Adrenal gland (tissue), 12 donors: ENCODE results near the gene ERC2. TPM values are rescaled to one million over a fixed set of nuclear protein-coding genes. Genes with fewer than 3 reads are reported as not detected.

Experiments
- DNase-seq, 7 donors: peaks; one replicate each; pipeline ENCODE4 v3.0.0-alpha.2; 2019 to 2020
- H3K27ac ChIP-seq, 5 donors: fragments of 200-600 bp; sonication (generic) in 4 of 5; 1 replicate in 3 of 5; 2 replicates in 2 of 5; pipeline versions ENCODE4 v1.5.1 to v1.8.0; 2016 to 2020; ENCODE audit warnings: mild to moderate bottlenecking in 1 of 5
- H3K27me3 ChIP-seq: fragments of 200-600 bp; 2 replicates; pipeline ENCODE4 v1.8.0; 2021
- H3K36me3 ChIP-seq, 2 donors: fragments of 200-600 bp; replicated peaks in 1 of 2; 1 replicate in 1 of 2; 2 replicates in 1 of 2; pipeline versions ENCODE4 v1.5.1 to v1.8.0; 2018 to 2022
- H3K4me1 ChIP-seq, 2 donors: fragments of 200-600 bp; replicated peaks in 1 of 2; 1 replicate in 1 of 2; 2 replicates in 1 of 2; pipeline versions ENCODE4 v1.5.1 to v1.8.0; 2018 to 2021
- H3K4me3 ChIP-seq, 4 donors: fragments of 200-600 bp; sonication (generic) in 3 of 4; one replicate each; pipeline ENCODE4 v1.5.1; 2016 to 2018
- H3K9me3 ChIP-seq, 3 donors: fragments of 200-600 bp; sonication (generic) in 1 of 3; replicated peaks in 1 of 3; 1 replicate in 2 of 3; 2 replicates in 1 of 3; pipeline versions ENCODE4 v1.5.1 to v1.8.0; 2016 to 2021
- CTCF ChIP-seq, 6 experiments: fragments of 450-650 bp in 4 of 6; fragments of 200-600 bp in 2 of 6; sonication (generic) in 1 of 6; IDR thresholded peaks; 1 replicate in 5 of 6; 2 replicates in 1 of 6; pipeline versions ENCODE4 v1.5.1 to v1.8.0; 2016 to 2021; ENCODE audit warnings: antibody characterized with exemption in 6 of 6, mild to moderate bottlenecking in 2 of 6, moderate library complexity in 1 of 6
- POLR2A ChIP-seq, 2 donors: fragments of 450-650 bp; IDR thresholded peaks; one replicate each; pipeline ENCODE4 v1.6.1; 2017; ENCODE audit warnings: antibody characterized with exemption in 2 of 2, mild to moderate bottlenecking in 2 of 2, moderate library complexity in 1 of 2
- WGBS, 4 donors: extraction: QIAGEN DNeasy Blood & Tissue Kit in 2 of 4; methylation state at CpG; one replicate each; pipeline versions ENCODE4 v1.1.5 to v1.1.7; 2013 to 2017; 5-methylcytosine and 5-hydroxymethylcytosine counted together
- intact Hi-C, 2 donors: fragments of 100-400 bp; cut with DNase I; formaldehyde crosslinking; loops; one replicate each; pipeline versions ENCODE4 v1.14.1 to v1.15.0; 2022 to 2023
- polyA plus RNA-seq, 3 donors: library from polyadenylated mRNA; stranded (reverse); fragments of 200-250 nt in 2 of 3; fragments of 350-450 nt in 1 of 3; fragmentation: Illumina TruSeq in 1 of 3; extraction: RNeasy Lipid Tissue Mini Kit (QIAGEN cat#74804) in 1 of 3; gene quantifications; one replicate each; pipeline ENCODE4 v1.2.3, GENCODE V29; 2013 to 2014
- total RNA-seq, 9 donors: library from RNA; depleted of rRNA in 4 of 9; stranded (reverse); fragments of >200 nt in 4 of 9; fragments of 120-200 nt in 1 of 9; fragmentation: NEBNext Ultra II Directional in 1 of 9; extraction: Animal tissue kit (Norgen Biotek cat#: 25700) in 1 of 9; gene quantifications; one replicate each; pipeline versions ENCODE4 v1.1.0 to v1.2.4, GENCODE V29; 2013 to 2023
- donor health status: healthy with polysubstance abuse.
- donor health status: Bipolar disorder and iron deficiency.
- donor health status: DM: yes; HTN: yes; CAD: no.
- donor health status: DM: no; HTN: no; CAD: no.
- donor health status: DM: no; HTN: no; CAD: no.
- donor health status: DM: yes; HTN: yes; CAD: no.

ERC2 gene
- total and polyA plus RNA-seq, 12 donors: 0.47 to 5.8 (median 1.5) TPM

- intact Hi-C loops: no loop called here
- Histone ChIP-seq H3K36me3 (no peaks in the 10 kb centered on the region), H3K9me3 (peaks cover 0 to 5% (median 0%) of the 10 kb centered on the region in 3 donors), H3K4me1 (no peaks in the 10 kb centered on the region), H3K4me3 (no peak overlapping the region), H3K27ac (no peak overlapping the region), H3K27me3 (no peaks in the 10 kb centered on the region)
- no peak for TF ChIP-seq POLR2A (IDR thresholded peaks at IDR 0.05)
- TF ChIP-seq CTCF (IDR thresholded peaks at IDR 0.05): no peak
- 60 to 77% (median 70%) methylated on average over 5 of the region's 5 CpGs for WGBS, 4 donors
- DNase-seq: no peak
Observed at GRCh38 chr3:55779543-55779942, 688.7 kb downstream of the ERC2 start.

- peaks cover 0 to 5% (median 0%) of the 10 kb centered on the region in 3 donors for H3K9me3 ChIP-seq
- intact Hi-C loops: no loop called here
- no peak overlapping the region for H3K4me3 ChIP-seq
- H3K27ac ChIP-seq: no peak overlapping the region
- DNase-seq: no peak
- no peak for TF ChIP-seq POLR2A (IDR thresholded peaks at IDR 0.05)
- no peak for TF ChIP-seq CTCF (IDR thresholded peaks at IDR 0.05)
- no peaks in the 10 kb centered on the region for H3K27me3 ChIP-seq
- WGBS, 4 donors: 92 to 97% (median 95%) methylated on average over 6 of the region's 6 CpGs
- H3K4me1 ChIP-seq: no peaks in the 10 kb centered on the region
- no peaks in the 10 kb centered on the region for H3K36me3 ChIP-seq
Observed at GRCh38 chr3:55775366-55776154, 692.7 kb downstream of the ERC2 start.

GRCh38 chr3:55774856-55775255, 693.4 kb downstream of the ERC2 start:
- no peak for TF ChIP-seq CTCF (IDR thresholded peaks at IDR 0.05)
- no peak for TF ChIP-seq POLR2A (IDR thresholded peaks at IDR 0.05)
- peaks cover 0 to 5% (median 0%) of the 10 kb centered on the region in 3 donors for H3K9me3 ChIP-seq
- no peaks in the 10 kb centered on the region for H3K27me3 ChIP-seq
- 75 to 91% (median 86%) methylated on average over 2 of the region's 2 CpGs for WGBS, 4 donors
- intact Hi-C loops: no loop called here
- no peak overlapping the region for H3K27ac ChIP-seq
- no peaks in the 10 kb centered on the region for H3K4me1 ChIP-seq
- H3K36me3 ChIP-seq: no peaks in the 10 kb centered on the region
- no peak for DNase-seq
- H3K4me3 ChIP-seq: no peak overlapping the region

GRCh38 chr3:55771503-55771902, 696.8 kb downstream of the ERC2 start:
- TF ChIP-seq CTCF (IDR thresholded peaks at IDR 0.05): no peak
- no peak for DNase-seq
- Histone ChIP-seq H3K4me3 (no peak overlapping the region), H3K27me3 (no peaks in the 10 kb centered on the region), H3K36me3 (no peaks in the 10 kb centered on the region), H3K4me1 (no peaks in the 10 kb centered on the region), H3K27ac (no peak overlapping the region), H3K9me3 (no peaks in the 10 kb centered on the region)
- intact Hi-C loops: no loop called here
- WGBS, 4 donors: 72 to 90% (median 89%) methylated on average over 2 of the region's 2 CpGs
